Measurements from ENCODE around the gene RHOT2. TPM values are rescaled to one million over a fixed set of nuclear protein-coding genes. Genes with fewer than 3 reads are reported as not detected.

The RHOT2 gene
- total RNA-seq, 1 experiment from 2014 or later = 98.5 TPM

DNA sequence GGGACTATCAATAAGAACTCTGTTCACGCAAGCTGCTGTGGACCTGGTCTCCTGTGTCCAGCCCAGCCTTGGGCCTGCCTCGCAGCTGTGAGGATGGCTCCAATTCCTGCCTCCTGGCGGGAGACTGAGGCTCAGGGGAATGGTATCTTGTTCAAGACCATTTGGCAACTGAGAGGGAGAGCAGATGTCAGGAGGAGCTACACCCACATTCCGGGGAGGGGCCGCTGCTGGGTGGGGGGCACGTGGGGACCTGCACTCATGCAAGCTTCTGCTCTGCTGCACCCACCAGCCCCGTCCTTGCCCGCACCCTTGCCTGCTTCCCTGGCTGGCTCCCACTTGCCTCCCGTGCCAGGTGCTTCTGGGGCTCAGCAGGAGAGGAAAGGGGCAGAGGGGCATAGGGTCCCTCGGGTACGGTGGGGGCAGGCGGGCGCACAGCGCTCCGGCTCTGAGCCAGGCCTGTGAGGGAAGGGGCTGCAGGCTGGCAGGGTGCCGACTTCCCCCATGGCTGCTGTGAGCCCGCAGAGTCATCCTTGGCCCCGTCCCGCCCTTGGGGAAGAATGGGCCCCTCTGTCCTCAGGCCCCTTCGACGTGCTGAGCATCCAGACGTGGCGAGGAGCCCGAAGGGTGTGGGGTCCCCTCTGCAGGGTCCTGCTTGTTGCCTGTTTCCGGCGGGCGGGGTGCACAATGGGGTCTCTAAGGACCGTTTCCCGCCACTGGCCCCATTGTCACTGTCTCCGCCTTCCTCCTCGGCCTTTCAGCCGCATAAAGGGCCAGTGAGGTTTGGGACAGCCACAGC, 49.7 kb downstream of the RHOT2 start:
- Histone ChIP-seq H2AFZ (ENCODE audit: low read depth, low read length, poor library complexity, severe bottlenecking) (no peak overlapping the region), H3K9me2 (ENCODE audit: insufficient read depth) (no peaks in the 10 kb centered on the region), H3K27ac (ENCODE audit: low read depth, low read length) (no peak overlapping the region; the same call in 1 of the 2 replicates), H3K4me3 (replicated peaks in 1 of 2; ENCODE audit: low read depth in 1 of 2, low read length in 2 of 2) (no peak overlapping the region), H3K79me2 (ENCODE audit: insufficient read depth, low read length) (peaks cover 25% of the 10 kb centered on the region), H3K4me1 (ENCODE audit: control insufficient read depth in 1 of 2, insufficient read depth in 2 of 2, low read length in 2 of 2) (peaks cover 37 to 74% of the 10 kb centered on the region in 2 experiments), H3K9me3 (ENCODE audit: control insufficient read depth in 1 of 2, insufficient read depth in 1 of 2, low read depth in 1 of 2, low read length in 2 of 2) (no peaks in the 10 kb centered on the region), H4K20me1 (ENCODE audit: insufficient read depth) (peaks cover 3% of the 10 kb centered on the region; the same call in 1 of the 2 replicates), H3K27me3 (ENCODE audit: insufficient read depth, low read length) (no peaks in the 10 kb centered on the region), H3K4me2 (ENCODE audit: low read length) (no peak overlapping the region), H3K9ac (ENCODE audit: low read length) (no peak overlapping the region), H3K36me3 (ENCODE audit: control insufficient read depth in 1 of 2, insufficient read depth in 2 of 2, low read length in 2 of 2) (no peaks in the 10 kb centered on the region)
- POLR2A ChIA-PET = no interaction called here
- BruUV-seq (replicated peaks) = no TSS peak
- CTCF ChIA-PET = no interaction called here
- RAD21 ChIA-PET (ENCODE audit: low non-redundant PET in 1 of 2, low total read pairs in 2 of 2, uncharacterized antibody in 2 of 2, unreplicated experiment in 2 of 2) = no interaction called here
- ATAC-seq (no peak), DNase-seq (ENCODE audit: low read depth, low spot score) (no peak)
- TF ChIP-seq SIN3A (IDR thresholded peaks at IDR 0.05; ENCODE audit: low read depth) = no peak
- TF ChIP-seq, protein P1, sequence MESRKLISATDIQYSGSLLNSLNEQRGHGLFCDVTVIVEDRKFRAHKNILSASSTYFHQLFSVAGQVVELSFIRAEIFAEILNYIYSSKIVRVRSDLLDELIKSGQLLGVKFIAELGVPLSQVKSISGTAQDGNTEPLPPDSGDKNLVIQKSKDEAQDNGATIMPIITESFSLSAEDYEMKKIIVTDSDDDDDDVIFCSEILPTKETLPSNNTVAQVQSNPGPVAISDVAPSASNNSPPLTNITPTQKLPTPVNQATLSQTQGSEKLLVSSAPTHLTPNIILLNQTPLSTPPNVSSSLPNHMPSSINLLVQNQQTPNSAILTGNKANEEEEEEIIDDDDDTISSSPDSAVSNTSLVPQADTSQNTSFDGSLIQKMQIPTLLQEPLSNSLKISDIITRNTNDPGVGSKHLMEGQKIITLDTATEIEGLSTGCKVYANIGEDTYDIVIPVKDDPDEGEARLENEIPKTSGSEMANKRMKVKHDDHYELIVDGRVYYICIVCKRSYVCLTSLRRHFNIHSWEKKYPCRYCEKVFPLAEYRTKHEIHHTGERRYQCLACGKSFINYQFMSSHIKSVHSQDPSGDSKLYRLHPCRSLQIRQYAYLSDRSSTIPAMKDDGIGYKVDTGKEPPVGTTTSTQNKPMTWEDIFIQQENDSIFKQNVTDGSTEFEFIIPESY (IDR thresholded peaks at IDR 0.05; ENCODE audit: extremely low read depth, insufficient replicate concordance, low read length) = no peak
- TF ChIP-seq, protein P2, sequence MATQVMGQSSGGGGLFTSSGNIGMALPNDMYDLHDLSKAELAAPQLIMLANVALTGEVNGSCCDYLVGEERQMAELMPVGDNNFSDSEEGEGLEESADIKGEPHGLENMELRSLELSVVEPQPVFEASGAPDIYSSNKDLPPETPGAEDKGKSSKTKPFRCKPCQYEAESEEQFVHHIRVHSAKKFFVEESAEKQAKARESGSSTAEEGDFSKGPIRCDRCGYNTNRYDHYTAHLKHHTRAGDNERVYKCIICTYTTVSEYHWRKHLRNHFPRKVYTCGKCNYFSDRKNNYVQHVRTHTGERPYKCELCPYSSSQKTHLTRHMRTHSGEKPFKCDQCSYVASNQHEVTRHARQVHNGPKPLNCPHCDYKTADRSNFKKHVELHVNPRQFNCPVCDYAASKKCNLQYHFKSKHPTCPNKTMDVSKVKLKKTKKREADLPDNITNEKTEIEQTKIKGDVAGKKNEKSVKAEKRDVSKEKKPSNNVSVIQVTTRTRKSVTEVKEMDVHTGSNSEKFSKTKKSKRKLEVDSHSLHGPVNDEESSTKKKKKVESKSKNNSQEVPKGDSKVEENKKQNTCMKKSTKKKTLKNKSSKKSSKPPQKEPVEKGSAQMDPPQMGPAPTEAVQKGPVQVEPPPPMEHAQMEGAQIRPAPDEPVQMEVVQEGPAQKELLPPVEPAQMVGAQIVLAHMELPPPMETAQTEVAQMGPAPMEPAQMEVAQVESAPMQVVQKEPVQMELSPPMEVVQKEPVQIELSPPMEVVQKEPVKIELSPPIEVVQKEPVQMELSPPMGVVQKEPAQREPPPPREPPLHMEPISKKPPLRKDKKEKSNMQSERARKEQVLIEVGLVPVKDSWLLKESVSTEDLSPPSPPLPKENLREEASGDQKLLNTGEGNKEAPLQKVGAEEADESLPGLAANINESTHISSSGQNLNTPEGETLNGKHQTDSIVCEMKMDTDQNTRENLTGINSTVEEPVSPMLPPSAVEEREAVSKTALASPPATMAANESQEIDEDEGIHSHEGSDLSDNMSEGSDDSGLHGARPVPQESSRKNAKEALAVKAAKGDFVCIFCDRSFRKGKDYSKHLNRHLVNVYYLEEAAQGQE (IDR thresholded peaks at IDR 0.05; ENCODE audit: low read depth) = no peak
- TF ChIP-seq POLR2A (IDR thresholded peaks at IDR 0.05; ENCODE audit: borderline replicate concordance, extremely low read depth, insufficient read depth, insufficient read length) = no peak
- no peak for TF ChIP-seq ZFX (IDR thresholded peaks at IDR 0.05)
- no peak for TF ChIP-seq RAD21 (IDR thresholded peaks at IDR 0.05; ENCODE audit: low read depth)
- TF ChIP-seq ELF1 (IDR thresholded peaks at IDR 0.05; ENCODE audit: borderline replicate concordance, low read depth) = no peak
- TF ChIP-seq ZNF274 (IDR thresholded peaks at IDR 0.05; ENCODE audit: low read depth, low read length) = no peak
- intact Hi-C loops (cut with micrococcal nuclease) = no loop called here

Measured in HCT116 (cell line).